SK-N-SH (cell line): Measurements from ENCODE around the gene GPR89B. TPM values are rescaled to one million over a fixed set of nuclear protein-coding genes. Genes with fewer than 3 reads are reported as not detected.

Source experiments
- CTCF ChIA-PET: fragments of 300-600, 350-600 bp; formaldehyde crosslinking; extraction: SDS; loops from one replicate; lab custom pipeline; 2021; lab: Yijun Ruan, JAX
- POLR2A ChIA-PET: fragments of 350-600 bp; sonication (Branson Sonifier 250); formaldehyde crosslinking; extraction: SDS; loops from one replicate; lab custom pipeline; 2020; ENCODE audit warnings: antibody characterized with exemption, inconsistent platforms; lab: Yijun Ruan, JAX
- DNase-seq: peaks from one replicate; pipeline ENCODE4 v3.0.0; 2012
- H2AFZ ChIP-seq: fragments of 200-600 bp; sonication (generic); 2 replicates; pipeline ENCODE4 v1.8.1; 2016; ENCODE audit warnings: antibody characterized with exemption, mild to moderate bottlenecking, low read depth
- H3F3A ChIP-seq: fragments of 200-600 bp; sonication (generic); replicated peaks from 2 replicates; pipeline ENCODE3; 2016; ENCODE audit warnings: antibody characterized with exemption, mild to moderate bottlenecking; ENCODE audit not compliant: insufficient read depth
- H3K27ac ChIP-seq, 2 experiments: fragments of 200-500 bp in 1 of 2; fragments of 200-600 bp in 1 of 2; sonication (Bioruptor generic) in 1 of 2; sonication (generic), shearing (Covaris generic) in 1 of 2; 2 replicates each; pipeline versions ENCODE4 v1.5.1 to v1.6.1; 2014 to 2016; ENCODE audit warnings: low read depth in 2 of 2, inconsistent platforms in 1 of 2, low read length in 1 of 2, mild to moderate bottlenecking in 1 of 2, mixed read lengths in 1 of 2
- H3K27me3 ChIP-seq: fragments of 200-600 bp; sonication (generic), shearing (Covaris generic); 2 replicates; pipeline ENCODE4 v1.6.1; 2016; ENCODE audit warnings: mixed run types; ENCODE audit not compliant: insufficient read depth
- H3K36me3 ChIP-seq, 2 experiments: fragments of 200-500 bp in 1 of 2; fragments of 200-600 bp in 1 of 2; sonication (Bioruptor generic) in 1 of 2; sonication (generic) in 1 of 2; replicated peaks in 1 of 2; 2 replicates each; pipeline versions ENCODE3 to v1.5.1; 2014 to 2016; ENCODE audit warnings: low read length in 1 of 2, mild to moderate bottlenecking in 1 of 2; ENCODE audit not compliant: insufficient read depth in 2 of 2, control insufficient read depth in 1 of 2
- H3K4me1 ChIP-seq, 2 experiments: fragments of 200-500 bp in 1 of 2; fragments of 200-600 bp in 1 of 2; sonication (Bioruptor generic) in 1 of 2; sonication (generic), shearing (Covaris generic) in 1 of 2; 2 replicates each; pipeline versions ENCODE4 v1.5.1 to v1.6.1; 2014 to 2016; ENCODE audit warnings: low read depth in 1 of 2, low read length in 1 of 2, mixed run types in 1 of 2; ENCODE audit not compliant: insufficient read depth in 2 of 2, control insufficient read depth in 1 of 2
- H3K4me2 ChIP-seq: fragments of 200-600 bp; sonication (generic), shearing (Covaris generic); 2 replicates; pipeline ENCODE4 v1.6.1; 2017; ENCODE audit warnings: mixed run types
- H3K4me3 ChIP-seq, 2 experiments: fragments of 200-500 bp in 1 of 2; fragments of 200-600 bp in 1 of 2; sonication (Bioruptor generic) in 1 of 2; sonication (generic), shearing (Covaris generic) in 1 of 2; 2 replicates each; pipeline versions ENCODE4 v1.5.1 to v1.8.1; 2014 to 2016; ENCODE audit warnings: low read depth in 2 of 2, inconsistent platforms in 1 of 2, low read length in 1 of 2, mild to moderate bottlenecking in 1 of 2, mixed read lengths in 1 of 2, moderate library complexity in 1 of 2
- H3K79me2 ChIP-seq: fragments of 200-600 bp; sonication (generic); 2 replicates; pipeline ENCODE4 v1.8.1; 2017; ENCODE audit warnings: mild to moderate bottlenecking; ENCODE audit not compliant: insufficient read depth
- H3K9ac ChIP-seq: fragments of 200-600 bp; sonication (generic); 2 replicates; pipeline ENCODE4 v1.6.1; 2017; ENCODE audit warnings: mixed run types
- H3K9me2 ChIP-seq: fragments of 200-600 bp; sonication (generic); 2 replicates; pipeline ENCODE4 v1.6.1; 2017; ENCODE audit warnings: mixed run types
- H3K9me3 ChIP-seq: fragments of 200-600 bp; sonication (generic); 2 replicates; pipeline ENCODE4 v1.6.1; 2017; ENCODE audit warnings: mixed run types, mild to moderate bottlenecking, moderate library complexity
- H4K20me1 ChIP-seq: fragments of 200-600 bp; sonication (generic); 2 replicates; pipeline ENCODE4 v1.6.1; 2017; ENCODE audit warnings: mild to moderate bottlenecking, mixed run types; ENCODE audit not compliant: insufficient read depth
- CHD2 ChIP-seq: fragments of 150-350 bp; IDR thresholded peaks from 2 replicates; pipeline ENCODE4 v1.6.1; 2018; ENCODE audit warnings: low read length; ENCODE audit not compliant: partially characterized antibody
- EP300 ChIP-seq, 2 experiments: IDR thresholded peaks; 2 replicates each; pipeline versions ENCODE4 v1.4.0 to v1.6.1; 2012; ENCODE audit warnings: borderline replicate concordance in 1 of 2, low read depth in 1 of 2, low read length in 1 of 2
- FOSL2 ChIP-seq: IDR thresholded peaks from 2 replicates; pipeline ENCODE4 v1.4.0; 2012; ENCODE audit warnings: low read depth, mild to moderate bottlenecking, moderate library complexity, borderline replicate concordance
- FOXM1 ChIP-seq: IDR thresholded peaks from 2 replicates; pipeline ENCODE4 v1.4.0; 2012; ENCODE audit warnings: low read depth, mild to moderate bottlenecking
- GABPA ChIP-seq: IDR thresholded peaks from 2 replicates; pipeline ENCODE4 v1.4.0; 2012; ENCODE audit warnings: low read depth, mild to moderate bottlenecking
- JUND ChIP-seq: IDR thresholded peaks from 2 replicates; pipeline ENCODE4 v1.4.0; 2012
- MAX ChIP-seq: IDR thresholded peaks from 2 replicates; pipeline ENCODE4 v1.4.0; 2012; ENCODE audit warnings: low read depth
- NFIC ChIP-seq: IDR thresholded peaks from 2 replicates; pipeline ENCODE4 v1.4.0; 2012; ENCODE audit warnings: borderline replicate concordance
- POLR2AphosphoS5 ChIP-seq: IDR thresholded peaks from 2 replicates; pipeline ENCODE4 v1.6.1; 2012; ENCODE audit warnings: low read depth, low read length
- RAD21 ChIP-seq: IDR thresholded peaks from 2 replicates; pipeline ENCODE4 v1.6.1; 2012; ENCODE audit warnings: mild to moderate bottlenecking, low read length
- RCOR1 ChIP-seq: fragments of 150-350 bp; IDR thresholded peaks from 2 replicates; pipeline ENCODE4 v1.6.1; 2017; ENCODE audit warnings: antibody characterized with exemption, low read length
- RXRA ChIP-seq: IDR thresholded peaks from 2 replicates; pipeline ENCODE4 v1.4.0; 2012; ENCODE audit warnings: low read depth, mild to moderate bottlenecking, borderline replicate concordance
- SIN3A ChIP-seq: IDR thresholded peaks from 2 replicates; pipeline ENCODE4 v1.6.1; 2012; ENCODE audit warnings: low read depth, mild to moderate bottlenecking, low read length, moderate library complexity, borderline replicate concordance
- TAF1 ChIP-seq: IDR thresholded peaks from 2 replicates; pipeline ENCODE4 v1.6.1; 2012; ENCODE audit warnings: low read depth, mild to moderate bottlenecking, low read length, moderate library complexity, borderline replicate concordance
- TCF12 ChIP-seq: IDR thresholded peaks from 2 replicates; pipeline ENCODE4 v1.4.0; 2012
- YY1 ChIP-seq: IDR thresholded peaks from 2 replicates; pipeline ENCODE4 v1.4.0; 2012; ENCODE audit warnings: low read depth, mild to moderate bottlenecking
- WGBS: methylation state at CpG from one replicate; pipeline ENCODE4 v1.1.6; 2017; ENCODE audit warnings: low lambda C conversion rate; 5-methylcytosine and 5-hydroxymethylcytosine counted together
- polyA plus RNA-seq, 3 experiments: library from polyadenylated mRNA; depleted of rRNA; stranded (reverse); fragments of >200 nt; gene quantifications; 2 replicates each; pipeline ENCODE4 v1.2.3, GENCODE V29; 2012
- TF ChIP-seq, protein P1 (sequence below): fragments of 150-350 bp; IDR thresholded peaks from 2 replicates; pipeline ENCODE4 v1.6.1; 2016; ENCODE audit warnings: mild to moderate bottlenecking, low read depth, low read length
- TF ChIP-seq, protein P2 (sequence below): IDR thresholded peaks from 2 replicates; pipeline ENCODE4 v1.4.0; 2012; ENCODE audit warnings: low read depth, borderline replicate concordance
- TF ChIP-seq, protein P3 (sequence below): fragments of 150-350 bp; IDR thresholded peaks from 2 replicates; pipeline ENCODE4 v1.6.1; 2017; ENCODE audit warnings: antibody characterized with exemption, low read length, low read depth, borderline replicate concordance
- TF ChIP-seq, protein P4 (sequence below): IDR thresholded peaks from 2 replicates; pipeline ENCODE4 v1.4.0; 2012; ENCODE audit warnings: low read depth, borderline replicate concordance

The GPR89B gene
- polyA plus RNA-seq, 1 of the 3 experiments (the other 2 are of a cell fraction), result 6.4 TPM

GRCh38 chr1:147912553-147912952 lies 15.7 kb upstream of the GPR89B start:
- Histone ChIP-seq H3K36me3 (no peaks in the 10 kb centered on the region), H3K9me2 (no peaks in the 10 kb centered on the region), H3K4me2 (no peak overlapping the region), H3K27me3 (peaks cover 8% of the 10 kb centered on the region; the same call in 1 of the 2 replicates), H4K20me1 (no peaks in the 10 kb centered on the region), H3F3A (no peaks in the 10 kb centered on the region), H3K4me1 (no peaks in the 10 kb centered on the region), H3K9me3 (no peaks in the 10 kb centered on the region), H3K27ac (no peak overlapping the region), H3K4me3 (no peak overlapping the region), H2AFZ (no peak overlapping the region), H3K79me2 (no peaks in the 10 kb centered on the region), H3K9ac (no peak overlapping the region)
- CTCF ChIA-PET, result interaction anchor here (1.2 to 3.9 kb wide), 2 partner anchors 20 to 213 kb away, joined by 3 to 19 read pairs; no protein-coding TSS in a partner anchor
- TF ChIP-seq EP300 (IDR thresholded peaks at IDR 0.05; ENCODE audit: borderline replicate concordance in 1 of 2, low read depth in 1 of 2, low read length in 1 of 2) (no peak), RCOR1 (no peak), FOXM1 (no peak), SIN3A (no peak), CHD2 (no peak), POLR2AphosphoS5 (no peak), MAX (no peak), TCF12 (no peak), FOSL2 (no peak), GABPA (no peak), JUND (no peak), RXRA (no peak), NFIC (no peak), YY1 (no peak), TAF1 (no peak), RAD21 (no peak)
- TF ChIP-seq, protein P1, sequence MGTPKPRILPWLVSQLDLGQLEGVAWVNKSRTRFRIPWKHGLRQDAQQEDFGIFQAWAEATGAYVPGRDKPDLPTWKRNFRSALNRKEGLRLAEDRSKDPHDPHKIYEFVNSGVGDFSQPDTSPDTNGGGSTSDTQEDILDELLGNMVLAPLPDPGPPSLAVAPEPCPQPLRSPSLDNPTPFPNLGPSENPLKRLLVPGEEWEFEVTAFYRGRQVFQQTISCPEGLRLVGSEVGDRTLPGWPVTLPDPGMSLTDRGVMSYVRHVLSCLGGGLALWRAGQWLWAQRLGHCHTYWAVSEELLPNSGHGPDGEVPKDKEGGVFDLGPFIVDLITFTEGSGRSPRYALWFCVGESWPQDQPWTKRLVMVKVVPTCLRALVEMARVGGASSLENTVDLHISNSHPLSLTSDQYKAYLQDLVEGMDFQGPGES, result no peak
- TF ChIP-seq, protein P2, sequence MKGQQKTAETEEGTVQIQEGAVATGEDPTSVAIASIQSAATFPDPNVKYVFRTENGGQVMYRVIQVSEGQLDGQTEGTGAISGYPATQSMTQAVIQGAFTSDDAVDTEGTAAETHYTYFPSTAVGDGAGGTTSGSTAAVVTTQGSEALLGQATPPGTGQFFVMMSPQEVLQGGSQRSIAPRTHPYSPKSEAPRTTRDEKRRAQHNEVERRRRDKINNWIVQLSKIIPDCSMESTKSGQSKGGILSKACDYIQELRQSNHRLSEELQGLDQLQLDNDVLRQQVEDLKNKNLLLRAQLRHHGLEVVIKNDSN, result no peak
- TF ChIP-seq, protein P3, sequence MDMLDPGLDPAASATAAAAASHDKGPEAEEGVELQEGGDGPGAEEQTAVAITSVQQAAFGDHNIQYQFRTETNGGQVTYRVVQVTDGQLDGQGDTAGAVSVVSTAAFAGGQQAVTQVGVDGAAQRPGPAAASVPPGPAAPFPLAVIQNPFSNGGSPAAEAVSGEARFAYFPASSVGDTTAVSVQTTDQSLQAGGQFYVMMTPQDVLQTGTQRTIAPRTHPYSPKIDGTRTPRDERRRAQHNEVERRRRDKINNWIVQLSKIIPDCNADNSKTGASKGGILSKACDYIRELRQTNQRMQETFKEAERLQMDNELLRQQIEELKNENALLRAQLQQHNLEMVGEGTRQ, result no peak
- TF ChIP-seq, protein P4, sequence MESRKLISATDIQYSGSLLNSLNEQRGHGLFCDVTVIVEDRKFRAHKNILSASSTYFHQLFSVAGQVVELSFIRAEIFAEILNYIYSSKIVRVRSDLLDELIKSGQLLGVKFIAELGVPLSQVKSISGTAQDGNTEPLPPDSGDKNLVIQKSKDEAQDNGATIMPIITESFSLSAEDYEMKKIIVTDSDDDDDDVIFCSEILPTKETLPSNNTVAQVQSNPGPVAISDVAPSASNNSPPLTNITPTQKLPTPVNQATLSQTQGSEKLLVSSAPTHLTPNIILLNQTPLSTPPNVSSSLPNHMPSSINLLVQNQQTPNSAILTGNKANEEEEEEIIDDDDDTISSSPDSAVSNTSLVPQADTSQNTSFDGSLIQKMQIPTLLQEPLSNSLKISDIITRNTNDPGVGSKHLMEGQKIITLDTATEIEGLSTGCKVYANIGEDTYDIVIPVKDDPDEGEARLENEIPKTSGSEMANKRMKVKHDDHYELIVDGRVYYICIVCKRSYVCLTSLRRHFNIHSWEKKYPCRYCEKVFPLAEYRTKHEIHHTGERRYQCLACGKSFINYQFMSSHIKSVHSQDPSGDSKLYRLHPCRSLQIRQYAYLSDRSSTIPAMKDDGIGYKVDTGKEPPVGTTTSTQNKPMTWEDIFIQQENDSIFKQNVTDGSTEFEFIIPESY, result no peak
- POLR2A ChIA-PET, result no interaction called here
- WGBS, result 15% methylated on average over 2 of the region's 2 CpGs
- DNase-seq, result no peak
